ENCODE data around the gene DGLUCY.
"Not testable (repeated sequence)": the region's sequence is repeated elsewhere in the genome, so short reads cannot be mapped to it uniquely, and the experiment has no call there.

DGLUCY gene

GRCh38 chr14:91089958-91090535 is 23.8 kb upstream of the DGLUCY start:
- 91% methylated on average over 7 of the region's 7 CpGs for WGBS

GRCh38 chr14:91090743-91091142 is 23.1 kb upstream of the DGLUCY start:
- H3K27me3 ChIP-seq (ENCODE audit: control insufficient read depth in 1 of 2, insufficient read depth in 1 of 2, low read length in 2 of 2) = peaks cover 0 to 13% of the 10 kb centered on the region in 2 experiments
- no peak overlapping the region for H3K4ac ChIP-seq (ENCODE audit: low read depth in 1 of 2, low read length in 2 of 2)
- no peak overlapping the region for H4K8ac ChIP-seq (ENCODE audit: low read length)
- DNase-seq = no peak
- no peak overlapping the region for H2BK12ac ChIP-seq (ENCODE audit: low read length in 2 of 2)
- H3K4me3 ChIP-seq (ENCODE audit: insufficient read depth in 1 of 2, low read depth in 1 of 2, low read length in 2 of 2) = no peak overlapping the region
- H2AFZ ChIP-seq (ENCODE audit: low read depth, low read length) = no peak overlapping the region
- no peak overlapping the region for H2BK15ac ChIP-seq (ENCODE audit: low read depth, poor library complexity, severe bottlenecking)
- no peaks in the 10 kb centered on the region for H3K36me3 ChIP-seq (ENCODE audit: control insufficient read depth in 1 of 2, insufficient read depth in 2 of 2, low read depth in 1 of 2, low read length in 2 of 2)
- H3K27ac ChIP-seq (ENCODE audit: low read length, poor library complexity, severe bottlenecking) = no peak overlapping the region
- H3K79me1 ChIP-seq (replicated peaks; ENCODE audit: low read length, poor library complexity, severe bottlenecking) = no peaks in the 10 kb centered on the region
- H2BK120ac ChIP-seq (ENCODE audit: low read depth, low read length) = no peak overlapping the region
- peak overlapping the region in 1 of 2 experiments; percentile 30 for H3K18ac ChIP-seq (ENCODE audit: low read depth in 1 of 2, low read length in 2 of 2)
- no peak overlapping the region for H2BK5ac ChIP-seq (ENCODE audit: low read depth, low read length, poor library complexity, severe bottlenecking)
- WGBS = no CpG with 5 or more reads among the region's 1 CpG
- H2AK5ac ChIP-seq (ENCODE audit: low read length, severe bottlenecking) = no peak overlapping the region
- no peak overlapping the region for H4K91ac ChIP-seq (ENCODE audit: low read length)
- no peaks in the 10 kb centered on the region for H3K9me3 ChIP-seq (ENCODE audit: control insufficient read depth, low read length)
- no peaks in the 10 kb centered on the region for H3K4me1 ChIP-seq (ENCODE audit: control insufficient read depth, insufficient read depth, low read depth, low read length)
- no peak overlapping the region for H3K9ac ChIP-seq (ENCODE audit: low read length)
- H3K4me2 ChIP-seq (ENCODE audit: low read length, poor library complexity, severe bottlenecking) = no peak overlapping the region
- no peak overlapping the region for H3K14ac ChIP-seq (ENCODE audit: low read length in 2 of 2)
- H3K23ac ChIP-seq (ENCODE audit: low read length in 2 of 2) = no peak overlapping the region

More at GRCh38 chr14:91089958-91090535, 23.8 kb upstream of the DGLUCY start:
- no peak overlapping the region for H3K4me2 ChIP-seq (ENCODE audit: low read length, poor library complexity, severe bottlenecking)
- no peak for DNase-seq
- no peak overlapping the region for H3K4ac ChIP-seq (ENCODE audit: low read depth in 1 of 2, low read length in 2 of 2)
- H3K27me3 ChIP-seq (ENCODE audit: control insufficient read depth in 1 of 2, insufficient read depth in 1 of 2, low read length in 2 of 2) = peaks cover 0 to 11% of the 10 kb centered on the region in 2 experiments
- no peak overlapping the region for H3K9ac ChIP-seq (ENCODE audit: low read length)
- no peak overlapping the region for H2BK120ac ChIP-seq (ENCODE audit: low read depth, low read length)
- H2AFZ ChIP-seq (ENCODE audit: low read depth, low read length) = no peak overlapping the region
- H2AK5ac ChIP-seq (ENCODE audit: low read length, severe bottlenecking) = no peak overlapping the region
- H3K9me3 ChIP-seq (ENCODE audit: control insufficient read depth, low read length) = no peaks in the 10 kb centered on the region
- no peak overlapping the region for H2BK5ac ChIP-seq (ENCODE audit: low read depth, low read length, poor library complexity, severe bottlenecking)
- no peak overlapping the region for H4K8ac ChIP-seq (ENCODE audit: low read length)
- H2BK15ac ChIP-seq (ENCODE audit: low read depth, poor library complexity, severe bottlenecking) = no peak overlapping the region
- no peak overlapping the region for H3K18ac ChIP-seq (ENCODE audit: low read depth in 1 of 2, low read length in 2 of 2)
- no peaks in the 10 kb centered on the region for H3K36me3 ChIP-seq (ENCODE audit: control insufficient read depth in 1 of 2, insufficient read depth in 2 of 2, low read depth in 1 of 2, low read length in 2 of 2)
- H3K4me3 ChIP-seq (ENCODE audit: insufficient read depth in 1 of 2, low read depth in 1 of 2, low read length in 2 of 2) = no peak overlapping the region
- no peak overlapping the region for H2BK12ac ChIP-seq (ENCODE audit: low read length in 2 of 2)
- H3K79me1 ChIP-seq (replicated peaks; ENCODE audit: low read length, poor library complexity, severe bottlenecking) = no peaks in the 10 kb centered on the region
- H3K14ac ChIP-seq (ENCODE audit: low read length in 2 of 2) = no peak overlapping the region
- H3K27ac ChIP-seq (ENCODE audit: low read length, poor library complexity, severe bottlenecking) = no peak overlapping the region
- H3K23ac ChIP-seq (ENCODE audit: low read length in 2 of 2) = no peak overlapping the region
- H4K91ac ChIP-seq (ENCODE audit: low read length) = no peak overlapping the region
- no peaks in the 10 kb centered on the region for H3K4me1 ChIP-seq (ENCODE audit: control insufficient read depth, insufficient read depth, low read depth, low read length)

- no peak overlapping the region for H2BK5ac ChIP-seq (ENCODE audit: low read depth, low read length, poor library complexity, severe bottlenecking)
- H4K8ac ChIP-seq (ENCODE audit: low read length) = no peak overlapping the region
- no peak overlapping the region for H2AFZ ChIP-seq (ENCODE audit: low read depth, low read length)
- H3K18ac ChIP-seq (ENCODE audit: low read depth in 1 of 2, low read length in 2 of 2) = no peak overlapping the region
- H2BK120ac ChIP-seq (ENCODE audit: low read depth, low read length) = no peak overlapping the region
- H3K14ac ChIP-seq (ENCODE audit: low read length in 2 of 2) = no peak overlapping the region
- no peak overlapping the region for H3K4ac ChIP-seq (ENCODE audit: low read depth in 1 of 2, low read length in 2 of 2)
- no peak overlapping the region for H2BK12ac ChIP-seq (ENCODE audit: low read length in 2 of 2)
- H3K9me3 ChIP-seq (ENCODE audit: control insufficient read depth, low read length) = no peaks in the 10 kb centered on the region
- H3K4me3 ChIP-seq (ENCODE audit: insufficient read depth in 1 of 2, low read depth in 1 of 2, low read length in 2 of 2) = no peak overlapping the region
- no peak overlapping the region for H2BK15ac ChIP-seq (ENCODE audit: low read depth, poor library complexity, severe bottlenecking)
- no peaks in the 10 kb centered on the region for H3K4me1 ChIP-seq (ENCODE audit: control insufficient read depth, insufficient read depth, low read depth, low read length)
- H3K4me2 ChIP-seq (ENCODE audit: low read length, poor library complexity, severe bottlenecking) = no peak overlapping the region
- peaks cover 0 to 16% of the 10 kb centered on the region in 2 experiments for H3K27me3 ChIP-seq (ENCODE audit: control insufficient read depth in 1 of 2, insufficient read depth in 1 of 2, low read length in 2 of 2)
- H4K91ac ChIP-seq (ENCODE audit: low read length) = no peak overlapping the region
- H3K36me3 ChIP-seq (ENCODE audit: control insufficient read depth in 1 of 2, insufficient read depth in 2 of 2, low read depth in 1 of 2, low read length in 2 of 2) = no peaks in the 10 kb centered on the region
- H3K23ac ChIP-seq (ENCODE audit: low read length in 2 of 2) = no peak overlapping the region
- no peak overlapping the region for H3K9ac ChIP-seq (ENCODE audit: low read length)
- H2AK5ac ChIP-seq (ENCODE audit: low read length, severe bottlenecking) = no peak overlapping the region
- no peaks in the 10 kb centered on the region for H3K79me1 ChIP-seq (replicated peaks; ENCODE audit: low read length, poor library complexity, severe bottlenecking)
- no peak for DNase-seq
- WGBS = 100% methylated on average over 2 of the region's 3 CpGs
- no peak overlapping the region for H3K27ac ChIP-seq (ENCODE audit: low read length, poor library complexity, severe bottlenecking)
Measured at GRCh38 chr14:91092073-91092472, 21.8 kb upstream of the DGLUCY start.

- not testable (repeated sequence) for H3K9me3 ChIP-seq (ENCODE audit: control insufficient read depth, low read length); H3K36me3 ChIP-seq (ENCODE audit: control insufficient read depth in 1 of 2, insufficient read depth in 2 of 2, low read depth in 1 of 2, low read length in 2 of 2); H4K91ac ChIP-seq (ENCODE audit: low read length); H3K4ac ChIP-seq (ENCODE audit: low read depth in 1 of 2, low read length in 2 of 2); H3K4me3 ChIP-seq (ENCODE audit: insufficient read depth in 1 of 2, low read depth in 1 of 2, low read length in 2 of 2); H3K14ac ChIP-seq (ENCODE audit: low read length in 2 of 2); H3K23ac ChIP-seq (ENCODE audit: low read length in 2 of 2); H3K4me2 ChIP-seq (ENCODE audit: low read length, poor library complexity, severe bottlenecking); H3K18ac ChIP-seq (ENCODE audit: low read depth in 1 of 2, low read length in 2 of 2); H2BK15ac ChIP-seq (ENCODE audit: low read depth, poor library complexity, severe bottlenecking); H3K4me1 ChIP-seq (ENCODE audit: control insufficient read depth, insufficient read depth, low read depth, low read length); H3K9ac ChIP-seq (ENCODE audit: low read length); DNase-seq; H2BK5ac ChIP-seq (ENCODE audit: low read depth, low read length, poor library complexity, severe bottlenecking); H2AK5ac ChIP-seq (ENCODE audit: low read length, severe bottlenecking); H3K79me1 ChIP-seq (replicated peaks; ENCODE audit: low read length, poor library complexity, severe bottlenecking); H3K27ac ChIP-seq (ENCODE audit: low read length, poor library complexity, severe bottlenecking); H4K8ac ChIP-seq (ENCODE audit: low read length); H2BK120ac ChIP-seq (ENCODE audit: low read depth, low read length); H2BK12ac ChIP-seq (ENCODE audit: low read length in 2 of 2); H2AFZ ChIP-seq (ENCODE audit: low read depth, low read length)
- 92% methylated on average over 9 of the region's 14 CpGs for WGBS
- H3K27me3 ChIP-seq (ENCODE audit: control insufficient read depth in 1 of 2, insufficient read depth in 1 of 2, low read length in 2 of 2) = peaks cover 0 to 16% of the 10 kb centered on the region in 2 experiments
Measured at GRCh38 chr14:91093743-91094472, 20.0 kb upstream of the DGLUCY start.

Data from mesenchymal stem cell (in vitro differentiated cells and primary cell).